ENCODE data around the gene COX4I1. TPM values are rescaled to one million over a fixed set of nuclear protein-coding genes. Genes with fewer than 3 reads are reported as not detected.

Gene COX4I1
- total and polyA plus RNA-seq, 9 of the 15 experiments (the other 6 are each of a cell fraction or from before 2014, with no cell fraction given), result 651 to 2,356 (median 1,032) TPM

DNA sequence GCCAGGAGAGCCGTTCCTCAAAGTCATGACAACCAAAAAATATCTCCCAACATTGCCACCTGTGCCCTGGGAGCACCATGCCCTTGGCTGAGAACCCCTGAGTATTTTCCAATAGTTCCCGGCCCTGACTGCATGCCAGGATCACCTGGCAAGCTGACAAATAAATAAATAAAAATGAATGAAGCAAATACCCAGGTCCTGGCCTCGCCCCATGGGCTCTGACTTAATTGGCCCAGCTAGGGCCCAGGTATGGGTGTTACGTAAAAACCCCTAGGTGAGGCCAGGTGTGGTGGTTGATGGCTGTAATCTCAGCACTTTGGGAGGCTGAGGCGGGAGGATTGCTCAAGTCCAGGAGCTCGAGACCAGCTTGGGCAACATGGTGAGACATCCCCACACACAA is 45.9 kb upstream of the COX4I1 start:
- H3K27me3 ChIP-seq (ENCODE audit: control insufficient read depth in 2 of 2, insufficient read depth in 2 of 2, low read length in 2 of 2), result peaks cover 43 to 82% of the 10 kb centered on the region in 2 experiments; a peak in 4 of 5 replicates
- no peak overlapping the region for H2AFZ ChIP-seq (ENCODE audit: low read depth, low read length)
- no peak for FAIRE-seq
- no TSS peak for BruUV-seq (replicated peaks)
- H3K36me3 ChIP-seq (ENCODE audit: control insufficient read depth, insufficient read depth, low read length), result no peaks in the 10 kb centered on the region
- 9% methylated on average over 6 of the region's 6 CpGs for WGBS (ENCODE audit: insufficient coverage, low coverage, missing lambda C conversion rate)
- in situ Hi-C loops (cut with MboI) (no loop called here), intact Hi-C loops (cut with micrococcal nuclease) (no loop called here)
- ChIA-PET POLR2A (interaction anchor here (0.7 kb wide), 1 partner anchor 522 kb away, joined by 3 read pairs; no protein-coding TSS in a partner anchor), CTCF (ENCODE audit: low intra/inter-chr PET ratio) (interaction anchor here (0.6 kb wide), 1 partner anchor 338 kb away, joined by 3 read pairs; no protein-coding TSS in a partner anchor)
- no peaks in the 10 kb centered on the region for H3K9me3 ChIP-seq (replicated peaks; ENCODE audit: control insufficient read depth, insufficient read depth, low read depth, low read length)
- H3K79me2 ChIP-seq (ENCODE audit: control insufficient read depth, insufficient read depth, low read length), result no peaks in the 10 kb centered on the region
- ATAC-seq, result no peak
- TF ChIP-seq MYNN (IDR thresholded peaks at IDR 0.05) (no peak), MYNN (CRISPR knock-in tag; IDR thresholded peaks at IDR 0.05) (no peak), NR3C1 (CRISPR knock-in tag; IDR thresholded peaks at IDR 0.05) (no peak), BDP1 (IDR thresholded peaks at IDR 0.05; ENCODE audit: insufficient read depth, insufficient read length) (no peak), ZFP36 (IDR thresholded peaks at IDR 0.05; ENCODE audit: low read depth, low read length, partially characterized antibody) (no peak)
- H3K4me3 ChIP-seq, result no peak overlapping the region
- H3K4me2 ChIP-seq (ENCODE audit: insufficient read depth, low read length), result no peak overlapping the region
- DNase-seq (ENCODE audit: extremely low read depth in 1 of 4, low spot score in 3 of 4), result no peak
- H3K4me1 ChIP-seq (replicated peaks in 1 of 2; ENCODE audit: control insufficient read depth in 2 of 2, insufficient read depth in 2 of 2, low read length in 2 of 2), result peaks cover 0 to 35% of the 10 kb centered on the region in 2 experiments; a peak in 2 of 5 replicates
- H3K9me1 ChIP-seq (ENCODE audit: control insufficient read depth, insufficient read depth, low read length), result peaks cover 6% of the 10 kb centered on the region
- H3K27ac ChIP-seq (ENCODE audit: extremely low read depth, low read depth, low read length), result no peak overlapping the region
- no peak overlapping the region for H3K9ac ChIP-seq (ENCODE audit: insufficient read depth in 1 of 2, low read depth in 2 of 2, low read length in 2 of 2)
- H4K20me1 ChIP-seq (replicated peaks; ENCODE audit: control insufficient read depth, insufficient read depth, low read length), result peaks cover 35% of the 10 kb centered on the region

DNA sequence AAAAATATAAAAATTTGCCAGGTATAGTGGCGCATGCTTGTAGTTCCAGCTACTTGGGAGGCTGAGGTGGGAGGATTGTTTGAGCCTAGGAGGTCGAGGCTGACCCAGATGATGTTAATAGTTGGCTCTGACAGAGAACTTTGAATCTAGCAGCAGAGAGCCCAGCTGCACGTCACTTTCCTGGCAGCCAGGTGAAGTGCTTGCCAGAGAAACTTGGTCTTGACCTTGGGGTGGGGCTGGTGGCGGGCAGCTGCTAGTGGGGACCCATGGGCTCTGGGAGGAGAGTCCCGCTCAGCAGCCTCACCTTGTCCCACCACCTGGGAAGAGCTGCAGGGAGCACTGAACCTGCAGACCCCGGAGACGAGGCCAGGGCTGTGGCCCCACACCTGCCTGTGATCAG is 45.5 kb upstream of the COX4I1 start:
- Histone ChIP-seq H3K79me2 (ENCODE audit: control insufficient read depth, insufficient read depth, low read length) (no peaks in the 10 kb centered on the region), H3K4me3 (no peak overlapping the region), H3K9me3 (replicated peaks; ENCODE audit: control insufficient read depth, insufficient read depth, low read depth, low read length) (no peaks in the 10 kb centered on the region), H4K20me1 (replicated peaks; ENCODE audit: control insufficient read depth, insufficient read depth, low read length) (peaks cover 35% of the 10 kb centered on the region), H3K4me1 (replicated peaks in 1 of 2; ENCODE audit: control insufficient read depth in 2 of 2, insufficient read depth in 2 of 2, low read length in 2 of 2) (peaks cover 0 to 35% of the 10 kb centered on the region in 2 experiments; a peak in 2 of 5 replicates), H3K4me2 (ENCODE audit: insufficient read depth, low read length) (no peak overlapping the region), H3K36me3 (ENCODE audit: control insufficient read depth, insufficient read depth, low read length) (no peaks in the 10 kb centered on the region), H2AFZ (ENCODE audit: low read depth, low read length) (no peak overlapping the region), H3K27ac (ENCODE audit: extremely low read depth, low read depth, low read length) (no peak overlapping the region), H3K9me1 (ENCODE audit: control insufficient read depth, insufficient read depth, low read length) (peaks cover 6% of the 10 kb centered on the region), H3K9ac (ENCODE audit: insufficient read depth in 1 of 2, low read depth in 2 of 2, low read length in 2 of 2) (no peak overlapping the region), H3K27me3 (ENCODE audit: control insufficient read depth in 2 of 2, insufficient read depth in 2 of 2, low read length in 2 of 2) (peaks cover 45 to 86% of the 10 kb centered on the region in 2 experiments; a peak in 4 of 5 replicates)
- intact Hi-C loops (cut with micrococcal nuclease), result no loop called here
- WGBS (ENCODE audit: insufficient coverage, low coverage, missing lambda C conversion rate), result 13% methylated on average over 5 of the region's 7 CpGs
- POLR2A ChIA-PET, result interaction anchor here (0.7 kb wide), 1 partner anchor 522 kb away, joined by 3 read pairs; no protein-coding TSS in a partner anchor
- in situ Hi-C loops (cut with MboI), result no loop called here
- ATAC-seq, result no peak
- CTCF ChIA-PET (ENCODE audit: low intra/inter-chr PET ratio), result interaction anchor here (0.6 kb wide), 1 partner anchor 338 kb away, joined by 3 read pairs; no protein-coding TSS in a partner anchor
- no peak for DNase-seq (ENCODE audit: extremely low read depth in 1 of 4, low spot score in 3 of 4)
- BruUV-seq (replicated peaks), result no TSS peak
- no peak for FAIRE-seq
